Measurements from ENCODE around the gene MUC15.

The MUC15 gene

DNA sequence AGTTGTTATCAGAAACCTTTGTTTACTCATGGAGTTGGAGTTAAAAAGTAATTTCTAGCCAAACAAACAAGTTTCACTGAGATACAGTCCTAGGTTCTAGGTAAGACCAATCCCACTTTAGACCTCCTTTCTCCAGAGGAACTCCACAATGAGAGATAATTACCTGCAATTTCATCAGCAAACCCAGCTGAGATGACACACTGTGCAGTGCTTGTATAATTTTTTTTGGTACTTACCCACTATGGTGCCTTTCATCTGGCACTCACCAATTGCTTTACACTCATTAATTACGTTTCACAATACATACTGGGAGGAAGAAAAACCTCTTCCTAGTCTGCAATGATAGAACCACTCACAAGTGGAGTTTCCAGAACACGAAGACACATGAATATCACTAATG lies 1.8 kb upstream of the MUC15 start:
- no peak for DNase-seq (ENCODE audit: low read depth)

DNA sequence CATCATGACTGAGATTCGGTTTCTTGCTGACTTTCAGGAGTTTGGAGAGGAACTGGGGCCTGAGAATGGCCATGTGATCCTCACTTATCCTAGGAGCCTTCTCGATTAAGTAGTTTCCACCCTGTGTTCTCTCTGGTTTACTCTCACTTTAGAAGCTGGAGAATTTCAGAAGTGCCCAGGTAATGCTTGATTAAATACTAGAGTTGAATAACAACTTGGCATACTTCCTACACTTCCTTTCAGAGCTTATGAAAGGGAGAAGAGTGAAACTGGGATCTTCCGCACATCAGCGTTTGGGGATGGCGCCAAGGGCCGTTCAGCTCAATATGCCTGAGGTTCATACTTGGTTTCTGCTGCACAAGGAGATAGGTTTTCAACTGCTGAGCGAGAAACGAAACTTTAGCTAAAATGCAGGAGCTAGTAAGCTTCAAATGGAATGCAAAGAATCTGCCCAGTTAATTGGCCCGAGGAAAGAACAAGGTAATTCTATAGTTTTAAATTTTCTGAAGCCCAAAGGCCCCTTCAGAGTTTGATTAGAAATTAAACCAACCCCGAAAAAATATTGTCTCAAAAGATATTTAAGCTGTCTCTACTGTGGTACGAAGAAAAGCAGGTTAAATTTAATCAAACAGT lies 823 bp upstream of the MUC15 start:
- DNase-seq (ENCODE audit: low read depth), result no peak

DNA sequence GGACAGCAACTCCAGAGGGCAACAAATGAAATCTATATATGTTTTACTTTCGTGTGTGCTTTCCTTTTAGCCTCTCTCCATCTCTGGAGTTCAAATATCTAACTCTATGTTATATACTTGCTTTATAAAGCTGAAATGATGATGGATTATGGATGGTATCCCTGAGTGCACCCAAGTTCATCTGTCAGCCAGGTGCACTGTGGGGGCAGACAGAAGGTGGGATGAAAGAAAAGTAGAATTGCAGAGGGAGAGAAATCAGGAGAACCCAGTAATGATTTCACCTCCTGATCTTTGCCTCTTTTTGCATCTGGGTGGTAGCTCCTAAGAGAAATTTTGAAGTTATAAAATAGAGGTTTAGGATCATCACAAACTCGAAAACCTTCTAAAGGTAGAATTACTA lies 2.4 kb downstream of the MUC15 start:
- DNase-seq (ENCODE audit: low read depth), result no peak

GRCh38 chr11:26558190-26558589 lies 13.9 kb downstream of the MUC15 start:
- DNase-seq (ENCODE audit: low read depth), result no peak

GRCh38 chr11:26557666-26558065 lies 14.4 kb downstream of the MUC15 start:
- no peak for DNase-seq (ENCODE audit: low read depth)

- no peak for DNase-seq (ENCODE audit: low read depth)
These were observed 15.5 kb downstream of the MUC15 start for GRCh38 chr11:26556582-26556981.

DNA sequence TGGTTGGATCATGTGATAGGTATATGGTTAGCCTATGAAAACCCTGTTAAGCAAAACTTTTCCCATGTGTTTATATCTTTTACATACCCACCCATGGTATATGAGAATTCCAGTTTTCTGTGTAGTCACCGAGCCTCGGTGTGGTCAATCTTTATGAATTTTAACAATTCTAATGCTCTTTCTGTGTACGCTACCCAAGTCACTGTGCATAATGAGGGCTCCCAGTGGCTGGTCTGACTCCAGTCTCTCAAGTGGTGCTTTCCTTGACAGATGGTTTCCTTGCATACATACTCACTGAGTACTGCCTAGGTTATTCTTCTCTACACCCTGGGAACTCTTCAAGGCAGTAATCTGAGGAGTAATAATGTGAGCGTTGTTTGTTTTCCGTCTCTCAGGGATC lies 17.6 kb downstream of the MUC15 start:
- no peak for DNase-seq (ENCODE audit: low read depth)

GRCh38 chr11:26553182-26553581 lies 18.9 kb downstream of the MUC15 start:
- no peak for DNase-seq (ENCODE audit: low read depth)

DNA sequence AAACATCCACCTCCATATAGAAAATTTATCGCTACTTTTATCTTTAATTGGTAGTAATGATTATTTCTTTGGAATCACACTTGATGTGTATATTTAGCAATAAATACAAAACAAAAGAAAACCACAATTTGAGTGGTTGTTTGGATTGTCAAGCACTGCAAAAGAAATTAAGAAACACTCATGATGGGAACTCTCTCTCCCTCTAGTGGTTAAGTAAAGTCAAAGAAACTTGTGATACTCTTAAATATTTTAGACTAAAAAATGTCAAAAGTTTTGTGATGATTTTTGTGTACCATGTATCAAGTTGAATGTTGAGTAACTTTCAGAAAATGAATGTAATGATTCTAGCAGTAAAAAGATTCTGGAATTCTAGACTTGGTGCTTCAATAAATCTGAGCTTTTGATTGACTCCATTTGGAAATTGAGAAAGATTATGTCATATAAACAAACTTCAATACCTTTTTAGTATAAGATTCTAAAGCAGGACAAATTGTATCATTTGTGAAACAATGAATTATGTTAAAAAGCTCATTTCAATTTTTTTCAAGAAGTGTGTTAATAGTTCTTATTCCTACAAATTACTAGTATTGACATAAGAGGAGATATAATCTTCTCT lies 20.8 kb downstream of the MUC15 start:
- DNase-seq (ENCODE audit: low read depth), result no peak

- DNase-seq (ENCODE audit: low read depth), result no peak
These were observed 22.0 kb downstream of the MUC15 start for GRCh38 chr11:26550022-26550421.

GRCh38 chr11:26549176-26549575 lies 22.9 kb downstream of the MUC15 start:
- DNase-seq (ENCODE audit: low read depth), result no peak

GRCh38 chr11:26541870-26542269 lies 30.2 kb downstream of the MUC15 start:
- no peak for DNase-seq (ENCODE audit: low read depth)

DNA sequence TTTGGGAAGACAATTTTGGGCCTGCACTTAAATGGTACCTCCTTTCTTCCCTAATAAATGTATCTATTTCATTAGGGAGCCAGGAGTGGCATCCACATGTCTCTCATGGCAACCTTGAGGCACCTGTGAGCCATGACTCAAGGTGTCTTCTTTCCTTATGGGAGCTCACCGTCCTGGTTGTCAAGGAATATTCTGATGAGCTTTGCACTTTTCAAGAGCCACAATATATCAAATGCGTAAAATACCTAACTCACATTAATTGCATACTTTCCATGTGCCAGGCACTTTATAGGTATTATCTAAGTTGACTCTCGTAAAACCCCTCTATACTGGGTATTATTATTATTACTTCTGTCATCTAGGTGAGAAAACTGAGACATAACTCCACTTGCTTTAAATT lies 32.5 kb downstream of the MUC15 start:
- no peak for DNase-seq (ENCODE audit: low read depth)

DNA sequence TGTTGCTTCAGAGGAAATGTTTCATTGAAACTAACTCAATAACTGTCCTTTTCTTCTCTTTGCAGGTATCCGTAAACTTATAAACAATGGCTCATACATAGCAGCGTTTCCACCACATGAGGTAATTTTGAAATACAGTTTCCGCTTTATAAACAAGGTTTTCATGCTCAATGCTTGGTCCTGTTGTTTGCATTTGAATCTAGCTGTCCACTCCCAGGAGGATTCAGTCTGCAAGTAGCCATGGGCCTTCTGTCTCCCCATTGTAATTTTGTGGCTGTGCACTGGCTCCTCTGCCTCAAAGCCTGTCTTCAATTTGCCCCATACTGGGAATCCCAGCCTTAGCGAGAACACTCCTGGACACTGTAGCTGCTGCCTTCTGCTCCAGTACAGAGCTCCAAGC lies 34.7 kb downstream of the MUC15 start:
- no peak for DNase-seq (ENCODE audit: low read depth)

DNA sequence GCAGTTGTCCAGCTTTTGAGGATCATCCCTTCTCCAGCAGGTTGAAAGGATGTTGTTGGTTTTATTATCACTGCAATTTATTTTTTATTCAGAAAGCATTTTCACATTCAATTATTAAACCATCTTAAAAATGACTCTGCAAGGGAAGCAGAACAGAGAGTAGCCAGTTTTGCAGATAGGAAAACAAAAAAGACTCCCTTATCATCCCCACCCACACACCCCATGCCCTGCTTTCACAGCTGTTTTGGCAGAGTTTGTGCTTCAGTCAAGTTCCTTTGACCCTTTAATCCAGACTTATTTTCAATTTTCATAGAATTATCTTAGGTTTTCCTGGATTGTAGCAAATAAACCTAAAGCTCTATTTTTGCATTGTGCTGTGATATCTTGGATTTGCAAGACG lies 44.4 kb downstream of the MUC15 start:
- no peak for DNase-seq (ENCODE audit: low read depth)

- DNase-seq (ENCODE audit: low read depth), result no peak
These were observed 49.0 kb downstream of the MUC15 start for GRCh38 chr11:26522912-26523610.

- DNase-seq (ENCODE audit: low read depth), result no peak
These were observed 52.6 kb downstream of the MUC15 start for GRCh38 chr11:26519469-26519868.

- no peak for DNase-seq (ENCODE audit: low read depth)
These were observed 59.9 kb downstream of the MUC15 start for GRCh38 chr11:26512196-26512595.

GRCh38 chr11:26510756-26511155 lies 61.3 kb downstream of the MUC15 start:
- no peak for DNase-seq (ENCODE audit: low read depth)

- DNase-seq (ENCODE audit: low read depth), result no peak
These were observed 61.9 kb downstream of the MUC15 start for GRCh38 chr11:26510164-26510563.
